Natural killer cell (primary cell): ENCODE results near the gene PLCH1. TPM values are rescaled to one million over a fixed set of nuclear protein-coding genes. Genes with fewer than 3 reads are reported as not detected.

ENCODE experiments used
- ATAC-seq, 3 donors: fragments of 150-1000 bp in 2 of 3; fragments of 200-7000 bp in 1 of 3; cut with Tn5 transposase; 1 replicate in 1 of 3; 2 replicates in 2 of 3; pipeline ENCODE4 v1.10.0; 2021; ENCODE audit warnings: mild to moderate bottlenecking in 2 of 3, moderate library complexity in 2 of 3
- DNase-seq, 2 donors: peaks; one replicate each; pipeline versions ENCODE4 v3.0.0 to v3.0.0-alpha.2; 2013 to 2021; ENCODE audit warnings: mixed read lengths in 1 of 2
- H3K27ac ChIP-seq: one replicate; pipeline ENCODE4 v1.5.1; 2013; ENCODE audit warnings: mild to moderate bottlenecking, low read length
- H3K27me3 ChIP-seq: one replicate; pipeline ENCODE4 v1.6.1; 2013; ENCODE audit warnings: low read length; ENCODE audit not compliant: control insufficient read depth, insufficient read depth
- H3K36me3 ChIP-seq: one replicate; pipeline ENCODE4 v1.6.1; 2013; ENCODE audit warnings: low read length; ENCODE audit not compliant: control insufficient read depth, insufficient read depth
- H3K4me1 ChIP-seq: one replicate; pipeline ENCODE4 v1.6.1; 2013; ENCODE audit warnings: low read length; ENCODE audit not compliant: control insufficient read depth, insufficient read depth
- H3K4me3 ChIP-seq: one replicate; pipeline ENCODE4 v1.5.1; 2013; ENCODE audit warnings: low read length
- H3K9me3 ChIP-seq: one replicate; pipeline ENCODE4 v1.6.1; 2013; ENCODE audit warnings: low read length; ENCODE audit not compliant: control insufficient read depth, insufficient read depth
- H3K27ac Mint-ChIP-seq, 2 donors: one replicate each; pipeline ENCODE4 v1.8.0; 2022; ENCODE audit warnings: mild to moderate bottlenecking in 2 of 2, mixed read lengths in 2 of 2, moderate library complexity in 1 of 2
- H3K27me3 Mint-ChIP-seq, 2 donors: one replicate each; pipeline ENCODE4 v1.8.0; 2022; ENCODE audit warnings: low read depth in 2 of 2, mixed read lengths in 2 of 2
- H3K36me3 Mint-ChIP-seq: one replicate; pipeline ENCODE4 v1.8.0; 2022; ENCODE audit warnings: mixed read lengths
- H3K4me1 Mint-ChIP-seq, 2 donors: one replicate each; pipeline ENCODE4 v1.8.0; 2022; ENCODE audit warnings: mixed read lengths in 2 of 2
- H3K4me3 Mint-ChIP-seq: one replicate; pipeline ENCODE4 v1.8.0; 2022; ENCODE audit warnings: mild to moderate bottlenecking, moderate library complexity, mixed read lengths
- H3K9me3 Mint-ChIP-seq, 2 donors: one replicate each; pipeline ENCODE4 v1.8.0; 2022; ENCODE audit warnings: mixed read lengths in 2 of 2
- WGBS: methylation state at CpG from one replicate; pipeline ENCODE4 v1.1.7; 2013; ENCODE audit warnings: missing lambda C conversion rate; ENCODE audit not compliant: insufficient coverage; 5-methylcytosine and 5-hydroxymethylcytosine counted together
- intact Hi-C: fragments of 100-400 bp; cut with micrococcal nuclease; formaldehyde crosslinking; loops from one replicate; pipeline ENCODE4 v1.14.2; 2022
- total RNA-seq, 4 donors: library from RNA; stranded (reverse); fragments of 120-200 nt in 1 of 4; gene quantifications; one replicate each; pipeline versions ENCODE4 v1.2.3 to v1.2.4, GENCODE V29; 2013 to 2022
- TF ChIP-seq, protein P1 (sequence below): fragments of 200-600 bp; IDR thresholded peaks from one replicate; pipeline ENCODE4 v1.8.0; 2022; ENCODE audit warnings: antibody characterized with exemption

Gene PLCH1
- total RNA-seq, 3 donors from 2014 or later (not counting 1 experiment from before 2014, with no cell fraction given) = 0.05 to 0.26 (median 0.08) TPM

DNA sequence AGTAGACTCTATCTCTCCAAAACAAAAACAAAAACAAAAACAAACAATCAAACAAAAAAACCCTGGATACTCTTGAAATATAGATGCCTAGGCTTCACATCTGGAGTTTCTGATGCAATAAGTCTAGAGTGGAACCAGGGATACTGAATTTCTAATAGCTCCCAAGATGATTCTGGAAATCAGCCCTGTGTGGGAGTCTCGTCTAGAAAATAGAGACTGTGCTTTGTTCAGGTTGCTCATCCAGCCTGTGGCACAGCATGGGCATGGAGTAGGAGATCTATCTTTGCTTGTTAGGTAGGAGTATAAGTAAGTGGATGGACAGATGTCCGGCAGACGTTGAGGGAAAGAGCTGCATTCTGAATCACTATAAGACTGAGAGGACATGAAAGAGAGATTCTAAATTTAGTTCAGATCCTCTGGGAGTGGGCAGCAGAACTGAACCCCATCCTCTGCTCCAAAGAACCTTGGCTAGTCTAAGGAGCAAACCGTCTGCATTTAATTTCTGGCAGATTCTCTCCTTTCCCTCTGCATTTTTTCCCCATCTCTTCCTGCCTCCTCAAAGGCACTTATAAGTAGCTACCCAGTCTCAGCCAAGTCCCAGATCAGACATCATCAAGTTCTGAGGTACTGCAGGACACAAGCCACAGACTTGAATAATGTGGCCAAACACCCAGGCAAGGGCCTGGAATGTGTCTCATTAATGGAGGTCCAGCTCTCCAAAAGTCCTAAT is 358.8 kb downstream of the PLCH1 start:
- TF ChIP-seq, protein P1, sequence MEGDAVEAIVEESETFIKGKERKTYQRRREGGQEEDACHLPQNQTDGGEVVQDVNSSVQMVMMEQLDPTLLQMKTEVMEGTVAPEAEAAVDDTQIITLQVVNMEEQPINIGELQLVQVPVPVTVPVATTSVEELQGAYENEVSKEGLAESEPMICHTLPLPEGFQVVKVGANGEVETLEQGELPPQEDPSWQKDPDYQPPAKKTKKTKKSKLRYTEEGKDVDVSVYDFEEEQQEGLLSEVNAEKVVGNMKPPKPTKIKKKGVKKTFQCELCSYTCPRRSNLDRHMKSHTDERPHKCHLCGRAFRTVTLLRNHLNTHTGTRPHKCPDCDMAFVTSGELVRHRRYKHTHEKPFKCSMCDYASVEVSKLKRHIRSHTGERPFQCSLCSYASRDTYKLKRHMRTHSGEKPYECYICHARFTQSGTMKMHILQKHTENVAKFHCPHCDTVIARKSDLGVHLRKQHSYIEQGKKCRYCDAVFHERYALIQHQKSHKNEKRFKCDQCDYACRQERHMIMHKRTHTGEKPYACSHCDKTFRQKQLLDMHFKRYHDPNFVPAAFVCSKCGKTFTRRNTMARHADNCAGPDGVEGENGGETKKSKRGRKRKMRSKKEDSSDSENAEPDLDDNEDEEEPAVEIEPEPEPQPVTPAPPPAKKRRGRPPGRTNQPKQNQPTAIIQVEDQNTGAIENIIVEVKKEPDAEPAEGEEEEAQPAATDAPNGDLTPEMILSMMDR = no peak
- Histone ChIP-seq H3K27me3 (no peaks in the 10 kb centered on the region), H3K4me3 (no peak overlapping the region), H3K4me1 (no peaks in the 10 kb centered on the region), H3K36me3 (no peaks in the 10 kb centered on the region), H3K27ac (no peak overlapping the region), H3K9me3 (no peaks in the 10 kb centered on the region)
- ATAC-seq = no peak
- 87% methylated on average over 4 of the region's 4 CpGs for WGBS
- peaks cover 4 to 7% of the 10 kb centered on the region in 2 donors for H3K27me3 Mint-ChIP-seq
- no peaks in the 10 kb centered on the region for H3K4me1 Mint-ChIP-seq
- H3K4me3 Mint-ChIP-seq = no peak overlapping the region
- no peak overlapping the region for H3K27ac Mint-ChIP-seq
- no peaks in the 10 kb centered on the region for H3K36me3 Mint-ChIP-seq
- intact Hi-C loops = no loop called here
- no peak for DNase-seq
- H3K9me3 Mint-ChIP-seq = no peaks in the 10 kb centered on the region

DNA sequence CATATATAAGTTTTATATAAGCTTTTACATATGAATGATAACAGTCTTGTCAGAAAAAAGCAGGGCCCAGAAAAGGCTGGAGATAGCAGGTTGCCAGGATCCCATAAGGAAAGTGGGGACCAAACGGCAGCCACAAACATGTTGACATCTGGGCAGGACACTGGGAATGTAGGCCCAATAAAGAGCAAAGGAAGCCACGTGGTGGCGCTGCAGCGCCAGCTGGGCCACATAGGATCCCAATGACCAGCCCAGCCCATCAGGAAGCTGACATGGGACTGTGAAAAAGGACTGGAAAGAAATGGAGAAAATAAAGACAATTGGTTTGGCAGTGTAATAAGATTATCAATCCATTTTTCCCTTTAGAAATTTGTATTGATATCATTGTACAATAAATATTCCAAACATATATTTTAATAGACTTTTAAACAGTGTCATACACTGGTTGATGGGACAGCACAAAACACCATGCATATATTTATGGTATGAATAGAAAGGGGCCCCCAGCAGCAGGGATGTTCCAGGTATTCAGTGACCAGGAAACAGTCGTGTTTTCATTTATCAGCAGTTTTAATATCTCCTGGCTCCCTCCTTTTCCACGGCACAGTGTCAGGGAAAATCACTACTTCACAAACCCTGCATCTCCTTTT is 362.4 kb downstream of the PLCH1 start:
- H3K36me3 Mint-ChIP-seq = no peaks in the 10 kb centered on the region
- intact Hi-C loops = no loop called here
- H3K27me3 Mint-ChIP-seq = peaks cover 0 to 4% of the 10 kb centered on the region in 2 donors
- H3K4me1 Mint-ChIP-seq = no peaks in the 10 kb centered on the region
- Histone ChIP-seq H3K9me3 (no peaks in the 10 kb centered on the region), H3K36me3 (no peaks in the 10 kb centered on the region), H3K4me3 (no peak overlapping the region), H3K27me3 (no peaks in the 10 kb centered on the region), H3K4me1 (no peaks in the 10 kb centered on the region), H3K27ac (no peak overlapping the region)
- H3K27ac Mint-ChIP-seq = no peak overlapping the region
- no peak overlapping the region for H3K4me3 Mint-ChIP-seq
- H3K9me3 Mint-ChIP-seq = no peaks in the 10 kb centered on the region
- 68% methylated on average over 6 of the region's 6 CpGs for WGBS
- ATAC-seq (no peak), DNase-seq (no peak)
- TF ChIP-seq, protein P1 = no peak

DNA sequence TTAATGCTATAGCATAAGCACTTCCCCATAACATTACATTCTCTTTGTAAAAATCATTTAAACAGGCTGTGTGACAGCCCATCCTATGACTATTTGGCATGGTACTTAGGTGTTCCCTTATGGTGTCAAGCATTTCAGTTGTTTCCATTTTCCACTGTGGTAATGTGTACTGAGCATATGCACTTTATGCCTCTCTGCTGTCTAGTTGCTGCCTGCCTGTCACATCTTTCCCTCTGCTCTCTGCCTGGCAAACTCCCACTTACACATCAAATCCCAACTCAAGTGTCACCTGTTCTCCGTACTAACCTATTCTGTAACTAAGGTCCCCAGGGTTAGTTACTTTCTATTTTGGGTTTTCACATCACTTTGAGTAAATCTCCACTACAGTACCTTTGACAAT is 367.0 kb downstream of the PLCH1 start:
- no peaks in the 10 kb centered on the region for H3K9me3 Mint-ChIP-seq
- 100% methylated on average over 1 of the region's 1 CpG for WGBS
- DNase-seq (no peak), ATAC-seq (no peak)
- no peak overlapping the region for H3K4me3 Mint-ChIP-seq
- H3K9me3 ChIP-seq = no peaks in the 10 kb centered on the region
- H3K4me1 ChIP-seq = no peaks in the 10 kb centered on the region
- intact Hi-C loops = no loop called here
- TF ChIP-seq, protein P1 = no peak
- no peak overlapping the region for H3K27ac Mint-ChIP-seq
- H3K4me1 Mint-ChIP-seq = no peaks in the 10 kb centered on the region
- H3K27ac ChIP-seq = no peak overlapping the region
- H3K36me3 Mint-ChIP-seq = no peaks in the 10 kb centered on the region
- no peaks in the 10 kb centered on the region for H3K27me3 ChIP-seq
- H3K36me3 ChIP-seq = no peaks in the 10 kb centered on the region
- no peaks in the 10 kb centered on the region for H3K27me3 Mint-ChIP-seq
- H3K4me3 ChIP-seq = no peak overlapping the region
